K562 (cell line): Measurements from ENCODE around the gene BMPR2. TPM values are rescaled to one million over a fixed set of nuclear protein-coding genes. Genes with fewer than 3 reads are reported as not detected.

Experiments
- ATAC-seq: fragments of 200-7000 bp; cut with Tn5 transposase; 3 replicates; pipeline ENCODE4 v1.9.1; 2020; ENCODE audit warnings: moderate library complexity
- BruUV-seq: library from RNA; stranded (reverse); fragments of 400-500 nt; replicated peaks from 2 replicates; lab custom pipeline; 2021; lab: Mats Ljungman, UMichigan
- CTCF ChIA-PET: fragments of 300-600 bp; formaldehyde crosslinking; extraction: SDS; loops from one replicate; lab custom pipeline; 2021; ENCODE audit warnings: low intra/inter-chr PET ratio; lab: Yijun Ruan, JAX
- POLR2A ChIA-PET: fragments of 300-600, 350-650 bp; sonication (Branson Sonifier 250); formaldehyde crosslinking; extraction: SDS; loops from one replicate; lab custom pipeline; 2021; ENCODE audit warnings: antibody characterized with exemption, inconsistent platforms; lab: Yijun Ruan, JAX
- DNase-seq, 4 experiments: peaks; one replicate each; pipeline versions ENCODE4 v3.0.0 to v3.0.0-alpha.2; 2011 to 2018; ENCODE audit warnings: low spot score in 3 of 4, mixed read lengths in 3 of 4; ENCODE audit errors: extremely low read depth in 1 of 4
- FAIRE-seq: peaks from 2 replicates; lab custom pipeline; 2011; peaks lifted over from hg19 to GRCh38; lab: Jason Lieb, UNC
- H2AFZ ChIP-seq: 2 replicates; pipeline ENCODE4 v1.6.0; 2011; ENCODE audit warnings: low read depth, low read length, control low read depth, inconsistent platforms
- H3K27ac ChIP-seq: fragments of 200-600 bp; 3 replicates; pipeline ENCODE4 v1.8.0; 2011; ENCODE audit warnings: low read depth, mild to moderate bottlenecking, control low read depth, inconsistent platforms, low read length, moderate library complexity, mixed read lengths; ENCODE audit errors: extremely low read depth
- H3K27me3 ChIP-seq, 2 experiments: fragments of 300-600 bp in 1 of 2; 2 replicates in 1 of 2; 3 replicates in 1 of 2; pipeline versions ENCODE4 v1.6.0 to v1.8.0; 2011; ENCODE audit warnings: inconsistent platforms in 2 of 2, low read length in 2 of 2, mild to moderate bottlenecking in 1 of 2, mixed read lengths in 1 of 2, moderate library complexity in 1 of 2; ENCODE audit not compliant: control insufficient read depth in 2 of 2, insufficient read depth in 2 of 2
- H3K36me3 ChIP-seq: fragments of 300-600 bp; 3 replicates; pipeline ENCODE4 v1.8.0; 2011; ENCODE audit warnings: mild to moderate bottlenecking, low read length, inconsistent platforms; ENCODE audit not compliant: control insufficient read depth, insufficient read depth
- H3K4me1 ChIP-seq, 2 experiments: fragments of 200-600 bp in 1 of 2; replicated peaks in 1 of 2; 2 replicates in 1 of 2; 3 replicates in 1 of 2; pipeline versions ENCODE4 v1.5.1 to v1.8.0; 2011; ENCODE audit warnings: inconsistent platforms in 2 of 2, low read length in 2 of 2, mild to moderate bottlenecking in 1 of 2, mixed read lengths in 1 of 2, moderate library complexity in 1 of 2; ENCODE audit not compliant: control insufficient read depth in 2 of 2, insufficient read depth in 2 of 2
- H3K4me2 ChIP-seq: 2 replicates; pipeline ENCODE4 v1.6.1; 2011; ENCODE audit warnings: low read length, control low read depth, inconsistent platforms, mixed read lengths; ENCODE audit not compliant: insufficient read depth
- H3K4me3 ChIP-seq: fragments of 200-600 bp; sonication (generic), shearing (Covaris generic); 2 replicates; pipeline ENCODE4 v1.5.1; 2016; ENCODE audit warnings: control low read depth, inconsistent platforms
- H3K79me2 ChIP-seq: fragments of 200-600 bp; 3 replicates; pipeline ENCODE4 v1.8.0; 2011; ENCODE audit warnings: low read length, inconsistent platforms; ENCODE audit not compliant: control insufficient read depth, insufficient read depth
- H3K9ac ChIP-seq, 2 experiments: 2 replicates each; pipeline versions ENCODE4 v1.6.0 to v1.6.1; 2011; ENCODE audit warnings: low read depth in 2 of 2, low read length in 2 of 2, control low read depth in 1 of 2, inconsistent platforms in 1 of 2, mild to moderate bottlenecking in 1 of 2, mixed read lengths in 1 of 2; ENCODE audit not compliant: insufficient read depth in 1 of 2
- H3K9me1 ChIP-seq: one replicate; pipeline ENCODE4 v1.6.0; 2011; ENCODE audit warnings: inconsistent platforms, mild to moderate bottlenecking, low read length, moderate library complexity; ENCODE audit not compliant: control insufficient read depth, insufficient read depth
- H3K9me3 ChIP-seq: replicated peaks from 2 replicates; pipeline ENCODE4 v1.5.1; 2011; ENCODE audit warnings: low read depth, low read length, inconsistent platforms; ENCODE audit not compliant: control insufficient read depth, insufficient read depth
- H4K20me1 ChIP-seq: replicated peaks from 2 replicates; pipeline ENCODE4 v1.6.1; 2011; ENCODE audit warnings: low read length, inconsistent platforms, mixed read lengths; ENCODE audit not compliant: control insufficient read depth, insufficient read depth
- C11orf30 ChIP-seq: fragments of 450-650 bp; IDR thresholded peaks from 2 replicates; pipeline ENCODE4 v1.6.1; 2016; ENCODE audit warnings: low read depth, mild to moderate bottlenecking
- CREM ChIP-seq: IDR thresholded peaks from 2 replicates; pipeline ENCODE4 v1.6.1; 2014; ENCODE audit warnings: antibody characterized with exemption, low read depth
- EWSR1 ChIP-seq: fragments of 450-650 bp; IDR thresholded peaks from 2 replicates; pipeline ENCODE4 v1.6.1; 2018; ENCODE audit warnings: borderline replicate concordance, mild to moderate bottlenecking, low read depth, moderate library complexity; ENCODE audit not compliant: partially characterized antibody
- L3MBTL2 ChIP-seq: fragments of 450-650 bp; IDR thresholded peaks from 2 replicates; pipeline ENCODE4 v1.6.1; 2016; ENCODE audit warnings: mild to moderate bottlenecking, moderate library complexity
- MAFF ChIP-seq: IDR thresholded peaks from 2 replicates; pipeline ENCODE4 v1.6.1; 2012; ENCODE audit warnings: low read length, improper control_type of control experiment
- MAFG ChIP-seq: fragments of 450-650 bp; conservative IDR thresholded peaks from 2 replicates; pipeline ENCODE4 v1.6.1; 2016; ENCODE audit warnings: missing genetic modification characterization, missing compliant biosample characterization
- MAFK ChIP-seq: IDR thresholded peaks from 2 replicates; pipeline ENCODE4 v1.6.1; 2011; ENCODE audit warnings: low read length, improper control_type of control experiment
- NBN ChIP-seq: fragments of 450-650 bp; IDR thresholded peaks from 2 replicates; pipeline ENCODE4 v1.6.1; 2016; ENCODE audit warnings: low read depth, mild to moderate bottlenecking
- NFE2 ChIP-seq: IDR thresholded peaks from 2 replicates; pipeline ENCODE4 v1.6.1; 2014; ENCODE audit warnings: antibody characterized with exemption, low read depth
- NR0B1 ChIP-seq: fragments of 450-650 bp; IDR thresholded peaks from one replicate; pipeline ENCODE4 v1.6.1; 2018; ENCODE audit warnings: mild to moderate bottlenecking, moderate library complexity; ENCODE audit not compliant: partially characterized antibody
- NR2C1 ChIP-seq, 2 experiments: fragments of 450-650 bp; IDR thresholded peaks; 2 replicates each; pipeline ENCODE4 v1.6.1; 2017; ENCODE audit warnings: mild to moderate bottlenecking in 2 of 2, antibody characterized with exemption in 1 of 2, inconsistent platforms in 1 of 2, missing compliant biosample characterization in 1 of 2, missing genetic modification characterization in 1 of 2
- RBM14 ChIP-seq: fragments of 200-400 bp; formaldehyde crosslinking; IDR thresholded peaks from 2 replicates; pipeline ENCODE4 v1.6.1; 2018; ENCODE audit warnings: low read depth, mild to moderate bottlenecking, low read length, moderate library complexity, borderline replicate concordance; ENCODE audit not compliant: insufficient read depth
- RBM34 ChIP-seq: fragments of 200-400 bp; formaldehyde crosslinking; IDR thresholded peaks from 2 replicates; pipeline ENCODE4 v1.6.1; 2018; ENCODE audit warnings: low read length, borderline replicate concordance; ENCODE audit not compliant: insufficient read depth
- ZFPM2 ChIP-seq: fragments of 250-450 bp; sonication (Bioruptor Pico); IDR thresholded peaks from 2 replicates; pipeline ENCODE4 v1.5.1; 2022; ENCODE audit warnings: mild to moderate bottlenecking
- ZNF143 ChIP-seq: sonication (generic); formaldehyde crosslinking; IDR thresholded peaks from 2 replicates; pipeline ENCODE4 v1.9.0; 2022; ENCODE audit warnings: mild to moderate bottlenecking, missing genetic modification reagents
- ZNF184 ChIP-seq: sonication (generic); formaldehyde crosslinking; IDR thresholded peaks from 2 replicates; pipeline ENCODE4 v1.5.0; 2020; ENCODE audit warnings: missing genetic modification reagents
- ZNF316 ChIP-seq: fragments of 450-650 bp; IDR thresholded peaks from 2 replicates; pipeline ENCODE4 v1.6.1; 2016
- ZNF76 ChIP-seq: fragments of 250-450 bp; sonication (Bioruptor Pico); IDR thresholded peaks from 2 replicates; pipeline ENCODE4 v1.4.0; 2020; ENCODE audit warnings: mild to moderate bottlenecking, moderate library complexity, borderline replicate concordance
- WGBS: fragments of 100-300 bp; shearing (Covaris generic); methylation state at CpG from one replicate; pipeline ENCODE4 v1.1.6; 2016; ENCODE audit warnings: low coverage, mixed read lengths; ENCODE audit not compliant: insufficient coverage; ENCODE audit errors: missing lambda C conversion rate; 5-methylcytosine and 5-hydroxymethylcytosine counted together
- in situ Hi-C: fragments of 300-500 bp; cut with MboI; formaldehyde crosslinking; loops from 4 replicates; pipeline ENCODE4 v1.15.0; 2018; ENCODE audit warnings: inconsistent platforms, mixed read lengths
- intact Hi-C: fragments of 100-400 bp; cut with micrococcal nuclease; formaldehyde crosslinking; loops from 2 replicates; pipeline ENCODE4 v1.14.2; 2022
- polyA plus RNA-seq, 8 experiments: library from polyadenylated mRNA; depleted of rRNA in 4 of 8; stranded (reverse) in 5 of 8; unstranded in 3 of 8; fragments of >200 nt; fragmentation: Nextera tagmentation in 2 of 8; fragmentation: Illumina TruSeq in 1 of 8; extraction: Ambion mirVana in 2 of 8; extraction: Trizol in 1 of 8; gene quantifications; 2 replicates each; pipeline versions ENCODE4 v1.2.1 to v1.2.3, GENCODE V29; 2011 to 2014; ENCODE audit warnings: inconsistent platforms in 1 of 8, missing spikeins in 1 of 8
- total RNA-seq, 7 experiments: library from RNA; depleted of rRNA in 6 of 7; stranded (reverse); fragments of >200 nt in 6 of 7; fragmentation: Illumina TruSeq in 2 of 7; extraction: Trizol in 2 of 7; gene quantifications; 2 replicates each; pipeline versions ENCODE4 v1.2.1 to v1.2.3, GENCODE V29; 2011 to 2021; ENCODE audit warnings: low replicate concordance in 1 of 7

The BMPR2 gene
- total and polyA plus RNA-seq, 9 of the 15 experiments (the other 6 are each of a cell fraction or from before 2014, with no cell fraction given), result 0.73 to 5.0 (median 3.3) TPM

- TF ChIP-seq L3MBTL2, result no peak
- no peak for TF ChIP-seq ZNF184 (CRISPR knock-in tag)
- no peak for TF ChIP-seq NR0B1
- no peak for TF ChIP-seq NR2C1 (IDR thresholded peaks at IDR 0.05)
- TF ChIP-seq NR2C1 (tag; IDR thresholded peaks at IDR 0.05), result peak; percentile 19; the same call in 1 of the 2 replicates
- no peak for TF ChIP-seq RBM34
- no peak for TF ChIP-seq EWSR1
- no peak for TF ChIP-seq NBN
- TF ChIP-seq NFE2, result no peak
- TF ChIP-seq ZNF143, result no peak
- no peak for TF ChIP-seq RBM14
Measured at GRCh38 chr2:202442882-202443281, 66.8 kb downstream of the BMPR2 start (continued).

GRCh38 chr2:202444000-202444399, 67.9 kb downstream of the BMPR2 start:
- FAIRE-seq, result no peak
- 93% methylated on average over 4 of the region's 4 CpGs for WGBS
- no peak overlapping the region for H3K4me3 ChIP-seq

More at GRCh38 chr2:202444000-202444399, 67.9 kb downstream of the BMPR2 start:
- Histone ChIP-seq H3K4me1 (peaks cover 0 to 8% of the 10 kb centered on the region in 2 experiments; a peak in 3 of 5 replicates), H3K79me2 (no peaks in the 10 kb centered on the region; the same call in 1 of the 3 replicates), H3K4me2 (no peak overlapping the region), H2AFZ (no peak overlapping the region), H3K9me1 (no peaks in the 10 kb centered on the region), H3K9ac (no peak overlapping the region), H4K20me1 (no peaks in the 10 kb centered on the region), H3K27me3 (no peaks in the 10 kb centered on the region), H3K27ac (0 out of 3 replicates have a peak overlapping the region, but pooled peaks have one; percentile 56), H3K9me3 (no peaks in the 10 kb centered on the region), H3K36me3 (no peaks in the 10 kb centered on the region)
- BruUV-seq, result no TSS peak
- in situ Hi-C loops, result no loop called here
- ChIA-PET CTCF (no interaction called here), POLR2A (interaction anchor here (1.1 kb wide), 1 partner anchor 11 kb away, joined by 3 read pairs; no protein-coding TSS in a partner anchor)
- DNase-seq, result no peak
- no peak for ATAC-seq
- TF ChIP-seq ZNF76 (no peak), C11orf30 (peak; percentile 74; the same call in 1 of the 2 replicates), CREM (no peak), MAFK (peak; percentile 45; the same call in 1 of the 2 replicates), ZFPM2 (CRISPR knock-in tag) (no peak), MAFF (peak; percentile 64), MAFG (tag) (peak; percentile 40; the same call in 1 of the 2 replicates), ZNF316 (peak; percentile 87)
- intact Hi-C loops, result no loop called here
